Stomach (tissue), 9 donors: Measurements from ENCODE around the gene ZBTB17. TPM values are rescaled to one million over a fixed set of nuclear protein-coding genes. Genes with fewer than 3 reads are reported as not detected.
"Not testable (repeated sequence)": the region's sequence is repeated elsewhere in the genome, so short reads cannot be mapped to it uniquely, and the experiment has no call there.

Experiments
- DNase-seq, 2 donors: peaks; one replicate each; pipeline versions ENCODE4 v3.0.0 to v3.0.0-alpha.2; 2013 to 2019
- H3K27ac ChIP-seq, 5 donors: fragments of 200-600 bp in 4 of 5; sonication (generic) in 4 of 5; one replicate each; pipeline ENCODE4 v1.5.1; 2013 to 2019; ENCODE audit warnings: mild to moderate bottlenecking in 1 of 5, moderate library complexity in 1 of 5
- H3K27me3 ChIP-seq, 3 donors: fragments of 200-600 bp; sonication (generic); one replicate each; pipeline ENCODE4 v1.5.1; 2017 to 2019; ENCODE audit warnings: mixed run types in 1 of 3
- H3K36me3 ChIP-seq, 4 donors: fragments of 200-600 bp; sonication (generic); 1 replicate in 3 of 4; 2 replicates in 1 of 4; pipeline ENCODE4 v1.5.1; 2016 to 2019
- H3K4me1 ChIP-seq, 4 donors: fragments of 200-600 bp; sonication (generic); one replicate each; pipeline ENCODE4 v1.5.1; 2016 to 2019
- H3K4me3 ChIP-seq, 4 donors: fragments of 200-600 bp; sonication (generic) in 3 of 4; one replicate each; pipeline ENCODE4 v1.5.1; 2016 to 2019; ENCODE audit warnings: mild to moderate bottlenecking in 1 of 4
- H3K9me3 ChIP-seq, 4 donors: fragments of 200-600 bp; sonication (generic); one replicate each; pipeline ENCODE4 v1.5.1; 2016 to 2019
- CTCF ChIP-seq, 7 experiments: fragments of 450-650 bp in 4 of 7; fragments of 200-600 bp in 3 of 7; sonication (generic) in 3 of 7; IDR thresholded peaks; one replicate each; pipeline ENCODE4 v1.5.1; 2016 to 2019; ENCODE audit warnings: antibody characterized with exemption in 7 of 7, control low read depth in 2 of 7, mild to moderate bottlenecking in 1 of 7
- EP300 ChIP-seq: sonication (generic); formaldehyde crosslinking; IDR thresholded peaks from one replicate; pipeline ENCODE4 v1.6.1; 2017; ENCODE audit warnings: antibody characterized with exemption
- POLR2A ChIP-seq, 4 donors: fragments of 450-650 bp; IDR thresholded peaks; one replicate each; pipeline ENCODE4 v1.6.1; 2016; ENCODE audit warnings: antibody characterized with exemption in 4 of 4, control low read depth in 2 of 4, mild to moderate bottlenecking in 1 of 4, moderate library complexity in 1 of 4
- POLR2AphosphoS5 ChIP-seq, 3 donors: sonication (generic); formaldehyde crosslinking; IDR thresholded peaks; one replicate each; pipeline ENCODE4 v1.6.1; 2016; ENCODE audit warnings: antibody characterized with exemption in 3 of 3
- WGBS, 5 donors: extraction: QIAGEN DNeasy Blood & Tissue Kit in 3 of 5; methylation state at CpG; one replicate each; pipeline versions ENCODE4 v1.1.5 to v1.1.7; 2013 to 2018; 5-methylcytosine and 5-hydroxymethylcytosine counted together
- intact Hi-C: fragments of 100-400 bp; cut with DNase I; formaldehyde crosslinking; loops from one replicate; pipeline ENCODE4 v1.15.1; 2023; ENCODE audit warnings: low total_unique reads
- polyA plus RNA-seq, 3 donors: library from polyadenylated mRNA; stranded (reverse); fragments of 200-250 nt; gene quantifications; one replicate each; pipeline ENCODE4 v1.2.3, GENCODE V29; 2013
- total RNA-seq, 5 donors: library from RNA; depleted of rRNA; stranded (reverse); fragments of >200 nt; gene quantifications; one replicate each; pipeline versions ENCODE4 v1.1.0 to v1.2.3, GENCODE V29; 2014 to 2016
- donor health status: healthy with polysubstance abuse.
- donor health status: Bipolar disorder and iron deficiency.
- donor health status: healthy.

The ZBTB17 gene
- total and polyA plus RNA-seq, 8 donors, result 13.0 to 136 (median 46.5) TPM

- Histone ChIP-seq H3K36me3 (peaks cover 34 to 97% (median 94%) of the 10 kb centered on the region in 4 donors), H3K4me3 (no peak overlapping the region), H3K27me3 (no peaks in the 10 kb centered on the region), H3K4me1 (peaks cover 0 to 25% (median 7%) of the 10 kb centered on the region in 4 donors), H3K27ac (peak overlapping the region in 2 of 5 donors; percentile 1 to 33), H3K9me3 (no peaks in the 10 kb centered on the region)
- TF ChIP-seq POLR2AphosphoS5 (IDR thresholded peaks at IDR 0.05) (no peak), CTCF (IDR thresholded peaks at IDR 0.05) (no peak), EP300 (no peak), POLR2A (IDR thresholded peaks at IDR 0.05) (no peak)
- no peak for DNase-seq
- intact Hi-C loops, result no loop called here
- 75 to 83% (median 79%) methylated on average over 4 of the region's 4 CpGs for WGBS, 5 donors
Observed at GRCh38 chr1:15916417-15916816, 59.5 kb downstream of the ZBTB17 start.

- H3K9me3 ChIP-seq, result no peaks in the 10 kb centered on the region
- no peak for DNase-seq
- TF ChIP-seq EP300, result no peak
- TF ChIP-seq CTCF (IDR thresholded peaks at IDR 0.05), result no peak
- no peaks in the 10 kb centered on the region for H3K27me3 ChIP-seq
- WGBS, 5 donors, result 55 to 76% (median 69%) methylated on average over 4 of the region's 4 CpGs
- peaks cover 33 to 97% (median 94%) of the 10 kb centered on the region in 4 donors for H3K36me3 ChIP-seq
- intact Hi-C loops, result no loop called here
- H3K4me1 ChIP-seq, result peaks cover 0 to 25% (median 7%) of the 10 kb centered on the region in 4 donors
- H3K4me3 ChIP-seq, result peak overlapping the region in 1 of 4 donors; percentile 15
- peak overlapping the region in 2 of 5 donors; percentile 1 to 33 for H3K27ac ChIP-seq
Observed at GRCh38 chr1:15915991-15916390, 59.9 kb downstream of the ZBTB17 start.

- H3K27ac ChIP-seq, DNase-seq, H3K9me3 ChIP-seq, H3K4me3 ChIP-seq, H3K27me3 ChIP-seq, intact Hi-C loops: not testable (repeated sequence)
- 95 to 100% (median 98%) methylated on average over 3 of the region's 3 CpGs for WGBS, 5 donors
- Histone ChIP-seq H3K4me1 (peaks cover 0 to 25% (median 7%) of the 10 kb centered on the region in 4 donors), H3K36me3 (peaks cover 30 to 96% (median 90%) of the 10 kb centered on the region in 4 donors)
Observed at GRCh38 chr1:15913607-15914006, 62.3 kb downstream of the ZBTB17 start.

DNA sequence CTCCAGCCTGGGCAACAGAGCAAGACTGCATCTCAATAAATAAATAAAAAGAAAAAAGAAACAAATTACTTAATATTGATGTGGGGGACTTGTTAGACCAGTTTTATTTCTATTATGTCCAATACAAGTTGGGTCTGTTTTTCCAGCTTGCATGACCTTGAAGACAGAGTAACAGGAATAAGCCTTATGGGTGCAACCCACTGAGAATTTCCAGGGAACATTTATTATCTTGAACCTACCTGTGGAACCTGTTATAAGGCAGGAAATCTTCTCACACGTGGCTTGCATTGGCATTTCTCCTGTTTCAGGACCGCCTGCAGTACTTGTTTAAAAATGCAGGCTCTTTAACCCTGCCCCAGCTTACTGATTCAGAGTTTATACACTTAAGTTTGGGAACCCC is 64.0 kb downstream of the ZBTB17 start:
- intact Hi-C loops, result no loop called here
- peak; percentile 39 to 72 for DNase-seq
- no peak for TF ChIP-seq EP300
- no peak for TF ChIP-seq POLR2AphosphoS5 (IDR thresholded peaks at IDR 0.05)
- Histone ChIP-seq H3K27ac (no peak overlapping the region), H3K4me3 (no peak overlapping the region), H3K36me3 (peaks cover 27 to 83% (median 73%) of the 10 kb centered on the region in 4 donors), H3K9me3 (no peaks in the 10 kb centered on the region), H3K27me3 (no peaks in the 10 kb centered on the region), H3K4me1 (peaks cover 0 to 23% (median 6%) of the 10 kb centered on the region in 4 donors)
- WGBS, 5 donors, result 33 to 51% (median 49%) methylated on average over 2 of the region's 2 CpGs

DNA sequence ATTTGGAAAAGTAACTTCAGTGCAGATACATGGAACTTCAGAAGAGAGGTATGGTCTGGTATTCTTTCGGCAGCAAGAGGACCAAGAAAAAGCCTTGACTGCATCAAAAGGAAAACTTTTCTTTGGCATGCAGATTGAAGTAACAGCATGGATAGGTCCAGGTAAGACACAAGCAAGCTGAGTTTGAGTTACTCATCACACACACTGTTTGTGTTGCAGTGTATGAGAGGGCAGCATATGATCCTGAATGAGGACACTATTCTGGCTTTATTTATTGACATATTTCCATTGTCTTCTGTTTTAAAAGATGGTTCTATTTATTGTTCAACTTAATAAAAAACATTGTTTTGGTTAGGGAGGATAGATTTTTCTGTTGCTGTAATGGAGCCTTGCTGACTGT is 64.8 kb downstream of the ZBTB17 start:
- intact Hi-C loops, result no loop called here
- H3K27ac ChIP-seq, result no peak overlapping the region
- peaks cover 0 to 20% (median 3%) of the 10 kb centered on the region in 4 donors for H3K4me1 ChIP-seq
- DNase-seq, result no peak
- H3K4me3 ChIP-seq, result no peak overlapping the region
- H3K9me3 ChIP-seq, result no peaks in the 10 kb centered on the region
- H3K36me3 ChIP-seq, result peaks cover 27 to 75% (median 65%) of the 10 kb centered on the region in 4 donors
- H3K27me3 ChIP-seq, result no peaks in the 10 kb centered on the region
- TF ChIP-seq EP300 (no peak), POLR2AphosphoS5 (IDR thresholded peaks at IDR 0.05) (no peak), CTCF (IDR thresholded peaks at IDR 0.05) (no peak), POLR2A (IDR thresholded peaks at IDR 0.05) (no peak)
- WGBS, 5 donors, result 92 to 100% (median 95%) methylated on average over 1 of the region's 1 CpG
